ENCODE results near the gene CNOT11. TPM values are rescaled to one million over a fixed set of nuclear protein-coding genes. Genes with fewer than 3 reads are reported as not detected.

CNOT11 gene
- total RNA-seq, 2 experiments from 2014 or later, result 39.4 to 46.8 TPM

GRCh38 chr2:101263377-101263800 is 10.7 kb downstream of the CNOT11 start:
- H3K9me3 Mint-ChIP-seq, result no peaks in the 10 kb centered on the region
- peaks cover 88% of the 10 kb centered on the region for H3K36me3 ChIP-seq (ENCODE audit: insufficient read depth, low read length)
- no peak overlapping the region for H3K4me3 ChIP-seq (ENCODE audit: low read length)
- DNase-seq (no peak), ATAC-seq (ENCODE audit: poor library complexity) (no peak)
- peaks cover 86% of the 10 kb centered on the region for H3K36me3 Mint-ChIP-seq (ENCODE audit: low read depth)
- ChIA-PET CTCF (interaction anchor here (1.2 kb wide), 1 partner anchor 13 kb away, joined by 5 read pairs; no protein-coding TSS in a partner anchor), POLR2A (interaction anchor here (0.8 to 1.9 kb wide), 3 partner anchors 10 to 65 kb away, joined by 3 to 9 read pairs (median 4); partner anchors contain the start of gene CNOT11)
- no peak for TF ChIP-seq CTCF (IDR thresholded peaks at IDR 0.05)
- peak overlapping the region; percentile 75 for H3K27ac Mint-ChIP-seq
- no peaks in the 10 kb centered on the region for H3K27me3 ChIP-seq (ENCODE audit: control insufficient read depth in 1 of 2, insufficient read depth in 2 of 2, low read length in 2 of 2)
- no peak overlapping the region for H3K27ac ChIP-seq (ENCODE audit: low read depth in 1 of 2, low read length in 2 of 2)
- H3K4me3 Mint-ChIP-seq, result no peak overlapping the region
- no peaks in the 10 kb centered on the region for H3K4me1 ChIP-seq (ENCODE audit: insufficient read depth, low read length)
- intact Hi-C loops (cut with DNase I, micrococcal nuclease), result no loop called here
- H3K27me3 Mint-ChIP-seq, result no peaks in the 10 kb centered on the region
- H3K4me1 Mint-ChIP-seq (ENCODE audit: low read depth), result peaks cover 62% of the 10 kb centered on the region
- H3K9me3 ChIP-seq (ENCODE audit: control insufficient read depth in 1 of 2, insufficient read depth in 1 of 2, low read length in 2 of 2), result no peaks in the 10 kb centered on the region

GRCh38 chr2:101264360-101264939 is 11.8 kb downstream of the CNOT11 start:
- no peaks in the 10 kb centered on the region for H3K9me3 Mint-ChIP-seq
- Histone ChIP-seq H3K36me3 (ENCODE audit: insufficient read depth, low read length) (peaks cover 87% of the 10 kb centered on the region), H3K4me3 (ENCODE audit: low read length) (no peak overlapping the region), H3K9me3 (ENCODE audit: control insufficient read depth in 1 of 2, insufficient read depth in 1 of 2, low read length in 2 of 2) (no peaks in the 10 kb centered on the region), H3K27ac (ENCODE audit: low read depth in 1 of 2, low read length in 2 of 2) (peak overlapping the region in 1 of 2 donors; percentile 13), H3K27me3 (ENCODE audit: control insufficient read depth in 1 of 2, insufficient read depth in 2 of 2, low read length in 2 of 2) (no peaks in the 10 kb centered on the region), H3K4me1 (ENCODE audit: insufficient read depth, low read length) (no peaks in the 10 kb centered on the region)
- intact Hi-C loops (cut with DNase I, micrococcal nuclease), result no loop called here
- peak overlapping the region; percentile 58 for H3K4me3 Mint-ChIP-seq
- peaks cover 86% of the 10 kb centered on the region for H3K36me3 Mint-ChIP-seq (ENCODE audit: low read depth)
- peak overlapping the region; percentile 75 for H3K27ac Mint-ChIP-seq
- CTCF ChIA-PET, result no interaction called here
- ATAC-seq (ENCODE audit: poor library complexity) (no peak), DNase-seq (no peak)
- POLR2A ChIA-PET, result interaction anchor here (1.7 kb wide), 1 partner anchor 11 kb away, joined by 5 read pairs; no protein-coding TSS in a partner anchor
- H3K27me3 Mint-ChIP-seq, result no peaks in the 10 kb centered on the region
- TF ChIP-seq CTCF (IDR thresholded peaks at IDR 0.05), result no peak
- peaks cover 57% of the 10 kb centered on the region for H3K4me1 Mint-ChIP-seq (ENCODE audit: low read depth)

- peaks cover 61% of the 10 kb centered on the region for H3K4me1 Mint-ChIP-seq (ENCODE audit: low read depth)
- no peaks in the 10 kb centered on the region for H3K27me3 Mint-ChIP-seq
- TF ChIP-seq CTCF (IDR thresholded peaks at IDR 0.05), result no peak
- POLR2A ChIA-PET, result interaction anchor here (1.7 to 4.1 kb wide), 2 partner anchors 13 kb away, joined by 5 to 21 read pairs; partner anchors contain the start of gene CNOT11
- no peaks in the 10 kb centered on the region for H3K9me3 Mint-ChIP-seq
- intact Hi-C loops (cut with DNase I, micrococcal nuclease), result no loop called here
- H3K27ac Mint-ChIP-seq, result peak overlapping the region; percentile 57
- Histone ChIP-seq H3K4me1 (ENCODE audit: insufficient read depth, low read length) (no peaks in the 10 kb centered on the region), H3K27me3 (ENCODE audit: control insufficient read depth in 1 of 2, insufficient read depth in 2 of 2, low read length in 2 of 2) (no peaks in the 10 kb centered on the region), H3K9me3 (ENCODE audit: control insufficient read depth in 1 of 2, insufficient read depth in 1 of 2, low read length in 2 of 2) (no peaks in the 10 kb centered on the region), H3K27ac (ENCODE audit: low read depth in 1 of 2, low read length in 2 of 2) (peak overlapping the region in 1 of 2 donors; percentile 4), H3K4me3 (ENCODE audit: low read length) (no peak overlapping the region), H3K36me3 (ENCODE audit: insufficient read depth, low read length) (peaks cover 90% of the 10 kb centered on the region)
- DNase-seq (no peak), ATAC-seq (ENCODE audit: poor library complexity) (no peak)
- CTCF ChIA-PET, result interaction anchor here (0.7 kb wide), 1 partner anchor 15 kb away, joined by 3 read pairs; no protein-coding TSS in a partner anchor
- peaks cover 87% of the 10 kb centered on the region for H3K36me3 Mint-ChIP-seq (ENCODE audit: low read depth)
- no peak overlapping the region for H3K4me3 Mint-ChIP-seq
Observed at GRCh38 chr2:101265893-101266499, 13.3 kb downstream of the CNOT11 start.
